Gastrocnemius medialis (tissue), 4 donors: Measurements from ENCODE around the gene FGF9. TPM values are rescaled to one million over a fixed set of nuclear protein-coding genes. Genes with fewer than 3 reads are reported as not detected.

ENCODE experiments used
- ATAC-seq, 2 donors: fragments of 150-250 bp; one replicate each; pipeline ENCODE4 v1.9.1; 2016
- DNase-seq, 2 donors: peaks; one replicate each; pipeline ENCODE4 v3.0.0-alpha.2; 2019
- H3K27ac ChIP-seq, 4 donors: fragments of 200-600 bp; sonication (generic); 1 replicate in 1 of 4; 2 replicates in 3 of 4; pipeline ENCODE4 v1.5.1; 2016 to 2018; ENCODE audit warnings: mild to moderate bottlenecking in 2 of 4, moderate library complexity in 1 of 4
- H3K27me3 ChIP-seq, 3 donors: fragments of 200-600 bp; sonication (generic) in 2 of 3; 1 replicate in 1 of 3; 2 replicates in 2 of 3; pipeline versions ENCODE4 v1.5.1 to v1.6.0; 2016 to 2019; ENCODE audit warnings: mild to moderate bottlenecking in 1 of 3, moderate library complexity in 1 of 3
- H3K36me3 ChIP-seq, 2 donors: fragments of 200-600 bp; sonication (generic) in 1 of 2; one replicate each; pipeline ENCODE4 v1.5.1; 2017 to 2018
- H3K4me1 ChIP-seq, 2 donors: fragments of 200-600 bp; sonication (generic) in 1 of 2; one replicate each; pipeline ENCODE4 v1.5.1; 2016 to 2017; ENCODE audit warnings: mild to moderate bottlenecking in 2 of 2
- H3K4me3 ChIP-seq, 4 donors: fragments of 200-600 bp; sonication (generic) in 3 of 4; 1 replicate in 1 of 4; 2 replicates in 3 of 4; pipeline ENCODE4 v1.5.1; 2016 to 2019; ENCODE audit warnings: mild to moderate bottlenecking in 2 of 4
- H3K9me3 ChIP-seq, 3 donors: fragments of 200-600 bp; sonication (generic) in 2 of 3; 1 replicate in 1 of 3; 2 replicates in 2 of 3; pipeline ENCODE4 v1.5.1; 2016 to 2019
- POLR2A ChIP-seq, 2 donors: fragments of 450-650 bp; IDR thresholded peaks; one replicate each; pipeline ENCODE4 v1.6.1; 2017; ENCODE audit warnings: antibody characterized with exemption in 2 of 2, mild to moderate bottlenecking in 2 of 2, moderate library complexity in 2 of 2
- in situ Hi-C, 4 donors: fragments of 200-750 bp; cut with MboI; loops; one replicate each; pipeline versions ENCODE4 v1.15.0 to v1.8.0; 2017; ENCODE audit warnings: low sequenced_read_pairs in 4 of 4
- intact Hi-C: fragments of 100-400 bp; cut with DNase I; formaldehyde crosslinking; loops from one replicate; pipeline ENCODE4 v1.15.1; 2023; ENCODE audit warnings: low total_unique reads
- total RNA-seq, 4 donors: library from RNA; depleted of rRNA; stranded (reverse); fragments of >200 nt; gene quantifications; one replicate each; pipeline versions ENCODE4 v1.1.0 to v1.2.3, GENCODE V29; 2016
- TF ChIP-seq, protein P1 (sequence below), 5 experiments: fragments of 450-650 bp in 3 of 5; fragments of 200-600 bp in 2 of 5; sonication (generic) in 2 of 5; IDR thresholded peaks in 4 of 5; conservative IDR thresholded peaks in 1 of 5; 1 replicate in 4 of 5; 2 replicates in 1 of 5; pipeline ENCODE4 v1.5.1; 2016 to 2019; ENCODE audit warnings: antibody characterized with exemption in 5 of 5, mild to moderate bottlenecking in 3 of 5, moderate library complexity in 3 of 5

FGF9 gene
- total RNA-seq, 4 donors from 2014 or later: 0.16 to 0.38 (median 0.25) TPM; not detected in 1

DNA sequence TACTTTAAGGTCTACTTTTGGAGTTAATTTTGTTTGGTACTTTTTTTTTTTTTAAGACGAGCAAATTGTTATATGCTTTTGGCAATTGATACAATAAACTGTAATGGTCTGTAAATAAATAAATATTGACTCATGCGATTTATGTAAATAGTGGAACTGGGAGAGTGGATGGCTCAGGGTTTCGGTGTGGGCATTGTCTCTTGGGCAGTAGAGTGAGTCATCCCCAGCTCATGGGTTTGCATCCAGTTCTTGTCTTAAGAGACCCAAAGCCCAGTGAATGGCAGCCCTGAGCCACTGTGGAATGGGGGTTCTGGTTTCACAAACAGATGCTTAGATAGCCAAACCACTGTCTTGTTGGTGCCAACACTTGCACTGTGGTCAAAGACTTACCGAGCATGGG, 33.0 kb downstream of the FGF9 start:
- H3K4me3 ChIP-seq: no peak overlapping the region
- intact Hi-C loops: no loop called here
- H3K27me3 ChIP-seq: no peaks in the 10 kb centered on the region
- no peaks in the 10 kb centered on the region for H3K36me3 ChIP-seq
- TF ChIP-seq, protein P1, sequence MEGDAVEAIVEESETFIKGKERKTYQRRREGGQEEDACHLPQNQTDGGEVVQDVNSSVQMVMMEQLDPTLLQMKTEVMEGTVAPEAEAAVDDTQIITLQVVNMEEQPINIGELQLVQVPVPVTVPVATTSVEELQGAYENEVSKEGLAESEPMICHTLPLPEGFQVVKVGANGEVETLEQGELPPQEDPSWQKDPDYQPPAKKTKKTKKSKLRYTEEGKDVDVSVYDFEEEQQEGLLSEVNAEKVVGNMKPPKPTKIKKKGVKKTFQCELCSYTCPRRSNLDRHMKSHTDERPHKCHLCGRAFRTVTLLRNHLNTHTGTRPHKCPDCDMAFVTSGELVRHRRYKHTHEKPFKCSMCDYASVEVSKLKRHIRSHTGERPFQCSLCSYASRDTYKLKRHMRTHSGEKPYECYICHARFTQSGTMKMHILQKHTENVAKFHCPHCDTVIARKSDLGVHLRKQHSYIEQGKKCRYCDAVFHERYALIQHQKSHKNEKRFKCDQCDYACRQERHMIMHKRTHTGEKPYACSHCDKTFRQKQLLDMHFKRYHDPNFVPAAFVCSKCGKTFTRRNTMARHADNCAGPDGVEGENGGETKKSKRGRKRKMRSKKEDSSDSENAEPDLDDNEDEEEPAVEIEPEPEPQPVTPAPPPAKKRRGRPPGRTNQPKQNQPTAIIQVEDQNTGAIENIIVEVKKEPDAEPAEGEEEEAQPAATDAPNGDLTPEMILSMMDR (IDR thresholded peaks at IDR 0.05 in 4 of 5, conservative IDR thresholded peaks at IDR 0.05 in 1 of 5): no peak
- no peak for TF ChIP-seq POLR2A (IDR thresholded peaks at IDR 0.05)
- in situ Hi-C loops: loop anchor here in 1 of 4 donors (25.0 kb wide), 1 partner anchor 108 kb away; no protein-coding TSS in a partner anchor
- H3K27ac ChIP-seq: no peak overlapping the region
- no peak for DNase-seq
- H3K4me1 ChIP-seq: no peaks in the 10 kb centered on the region
- ATAC-seq: no peak
- no peaks in the 10 kb centered on the region for H3K9me3 ChIP-seq

- DNase-seq: no peak
- no peaks in the 10 kb centered on the region for H3K4me1 ChIP-seq
- H3K4me3 ChIP-seq: no peak overlapping the region
- no peak for ATAC-seq
- in situ Hi-C loops: loop anchor here in 1 of 4 donors (25.0 kb wide), 1 partner anchor 105 kb away; no protein-coding TSS in a partner anchor
- intact Hi-C loops: no loop called here
- no peaks in the 10 kb centered on the region for H3K9me3 ChIP-seq
- no peaks in the 10 kb centered on the region for H3K27me3 ChIP-seq
- TF ChIP-seq, protein P1 (IDR thresholded peaks at IDR 0.05 in 4 of 5, conservative IDR thresholded peaks at IDR 0.05 in 1 of 5): no peak
- no peak for TF ChIP-seq POLR2A (IDR thresholded peaks at IDR 0.05)
- H3K36me3 ChIP-seq: no peaks in the 10 kb centered on the region
- no peak overlapping the region for H3K27ac ChIP-seq
Observed at GRCh38 chr13:21707586-21707985, 36.7 kb downstream of the FGF9 start.

GRCh38 chr13:21709697-21710096, 38.8 kb downstream of the FGF9 start:
- no peak overlapping the region for H3K4me3 ChIP-seq
- TF ChIP-seq POLR2A (IDR thresholded peaks at IDR 0.05): no peak
- TF ChIP-seq, protein P1 (IDR thresholded peaks at IDR 0.05 in 4 of 5, conservative IDR thresholded peaks at IDR 0.05 in 1 of 5): no peak
- intact Hi-C loops: no loop called here
- H3K27me3 ChIP-seq: no peaks in the 10 kb centered on the region
- H3K4me1 ChIP-seq: no peaks in the 10 kb centered on the region
- no peak for ATAC-seq
- in situ Hi-C loops: loop anchor here in 1 of 4 donors (25.0 kb wide), 1 partner anchor 103 kb away; no protein-coding TSS in a partner anchor
- H3K36me3 ChIP-seq: no peaks in the 10 kb centered on the region
- H3K9me3 ChIP-seq: no peaks in the 10 kb centered on the region
- DNase-seq: no peak
- H3K27ac ChIP-seq: no peak overlapping the region

DNA sequence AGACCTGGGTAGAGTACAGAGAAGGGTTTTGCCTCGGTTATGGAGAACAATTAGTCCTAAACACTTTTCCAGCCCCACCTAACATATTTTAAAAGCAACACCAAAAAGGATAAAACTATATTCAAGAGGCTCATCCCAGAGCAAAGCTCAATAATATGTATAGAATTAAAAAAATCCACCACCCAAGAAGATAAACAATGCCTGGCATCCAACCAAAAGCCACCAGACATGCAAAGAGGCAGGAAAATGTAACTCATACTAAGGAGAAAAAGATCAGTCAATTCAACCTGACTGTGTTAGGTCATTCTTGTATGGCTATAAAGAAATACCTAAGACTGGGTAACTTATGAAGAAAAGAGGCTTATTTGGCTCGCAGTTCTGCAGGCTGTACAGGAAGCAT, 39.3 kb downstream of the FGF9 start:
- DNase-seq: no peak

More for the DNA sequence above, 39.3 kb downstream of the FGF9 start:
- Histone ChIP-seq H3K27me3 (no peaks in the 10 kb centered on the region), H3K9me3 (no peaks in the 10 kb centered on the region), H3K27ac (no peak overlapping the region), H3K4me3 (no peak overlapping the region), H3K4me1 (no peaks in the 10 kb centered on the region), H3K36me3 (no peaks in the 10 kb centered on the region)
- TF ChIP-seq POLR2A (IDR thresholded peaks at IDR 0.05): no peak
- TF ChIP-seq, protein P1 (IDR thresholded peaks at IDR 0.05 in 4 of 5, conservative IDR thresholded peaks at IDR 0.05 in 1 of 5): no peak
- no peak for ATAC-seq
- intact Hi-C loops: no loop called here
- in situ Hi-C loops: loop anchor here in 1 of 4 donors (25.0 kb wide), 1 partner anchor 102 kb away; no protein-coding TSS in a partner anchor
